ENCODE results near the gene TNFAIP2. TPM values are rescaled to one million over a fixed set of nuclear protein-coding genes. Genes with fewer than 3 reads are reported as not detected.

Gene TNFAIP2
- total and polyA plus RNA-seq, 2 experiments from 2014 or later = 9.9 to 14.1 TPM

GRCh38 chr14:103136388-103137271 is 13.4 kb downstream of the TNFAIP2 start:
- H3K36me3 Mint-ChIP-seq (ENCODE audit: low read depth) = peaks cover 6% of the 10 kb centered on the region; the same call in 1 of the 3 replicates
- no peak overlapping the region for H3K4me3 ChIP-seq
- no peaks in the 10 kb centered on the region for H4K20me1 ChIP-seq (replicated peaks; ENCODE audit: insufficient read depth)
- H3K4me3 Mint-ChIP-seq = peak overlapping the region; percentile 10; the same call in 1 of the 3 replicates
- no peak overlapping the region for H2AFZ ChIP-seq
- H3K27ac ChIP-seq (ENCODE audit: low read depth) = peak overlapping the region; percentile 19; the same call in 1 of the 2 replicates
- ATAC-seq (peak; percentile 41), DNase-seq (ENCODE audit: low spot score) (peak; percentile 84)
- H3F3A ChIP-seq (replicated peaks; ENCODE audit: low read depth) = 0 out of 2 replicates have a peak, but pooled peaks cover 2% of the 10 kb centered on the region
- H3K79me2 ChIP-seq (replicated peaks; ENCODE audit: insufficient read depth) = no peaks in the 10 kb centered on the region
- no peak overlapping the region for H3K4me2 ChIP-seq
- peaks cover 16% of the 10 kb centered on the region for H3K4me1 ChIP-seq (ENCODE audit: insufficient read depth)
- TF ChIP-seq ZNF331 (CRISPR knock-in tag; IDR thresholded peaks at IDR 0.05; ENCODE audit: low read depth) (no peak), REST (IDR thresholded peaks at IDR 0.05; ENCODE audit: unreplicated experiment) (no peak)
- peak overlapping the region; percentile 85 for H3K27ac Mint-ChIP-seq
- H3K9me2 ChIP-seq (ENCODE audit: insufficient read depth) = no peaks in the 10 kb centered on the region
- H3K36me3 ChIP-seq (ENCODE audit: insufficient read depth) = no peaks in the 10 kb centered on the region
- H3K4me1 Mint-ChIP-seq = peaks cover 33% of the 10 kb centered on the region
- H3K27me3 ChIP-seq (ENCODE audit: insufficient read depth) = peaks cover 32% of the 10 kb centered on the region
- H3K9me3 Mint-ChIP-seq = no peaks in the 10 kb centered on the region; the same call in 2 of the 3 replicates
- peaks cover 29% of the 10 kb centered on the region for H3K27me3 Mint-ChIP-seq (ENCODE audit: insufficient read depth, low read depth, poor library complexity)

- peaks cover 32% of the 10 kb centered on the region for H3K27me3 ChIP-seq (ENCODE audit: insufficient read depth)
- ATAC-seq (peak; percentile 9), DNase-seq (ENCODE audit: low spot score) (no peak)
- H3K36me3 ChIP-seq (ENCODE audit: insufficient read depth) = no peaks in the 10 kb centered on the region
- peak overlapping the region; percentile 95 for H3K4me2 ChIP-seq
- 0 out of 2 replicates have a peak, but pooled peaks cover 2% of the 10 kb centered on the region for H3F3A ChIP-seq (replicated peaks; ENCODE audit: low read depth)
- no peaks in the 10 kb centered on the region for H3K79me2 ChIP-seq (replicated peaks; ENCODE audit: insufficient read depth)
- H3K27ac Mint-ChIP-seq = no peak overlapping the region
- peaks cover 28% of the 10 kb centered on the region for H3K27me3 Mint-ChIP-seq (ENCODE audit: insufficient read depth, low read depth, poor library complexity)
- H3K4me1 ChIP-seq (ENCODE audit: insufficient read depth) = peaks cover 16% of the 10 kb centered on the region
- peaks cover 3% of the 10 kb centered on the region; the same call in 1 of the 3 replicates for H3K36me3 Mint-ChIP-seq (ENCODE audit: low read depth)
- no peaks in the 10 kb centered on the region for H4K20me1 ChIP-seq (replicated peaks; ENCODE audit: insufficient read depth)
- peak overlapping the region; percentile 46; the same call in 2 of the 3 replicates for H3K4me3 Mint-ChIP-seq
- peak overlapping the region; percentile 75; the same call in 1 of the 2 replicates for H3K4me3 ChIP-seq
- TF ChIP-seq EZH2phosphoT487 (IDR thresholded peaks at IDR 0.05; ENCODE audit: unreplicated experiment) = no peak
- no peaks in the 10 kb centered on the region; the same call in 2 of the 3 replicates for H3K9me3 Mint-ChIP-seq
- peaks cover 33% of the 10 kb centered on the region for H3K4me1 Mint-ChIP-seq
- peak overlapping the region; percentile 99 for H2AFZ ChIP-seq
- H3K9me2 ChIP-seq (ENCODE audit: insufficient read depth) = no peaks in the 10 kb centered on the region
- no peak overlapping the region for H3K27ac ChIP-seq (ENCODE audit: low read depth)
Observed at GRCh38 chr14:103137689-103138300, 14.5 kb downstream of the TNFAIP2 start.

All from GM23338 (cell line).